OCI-LY1 (cell line): ENCODE measurements around the gene ZZZ3.

Experiments used
- H2AFZ ChIP-seq: fragments of 200-600 bp; sonication (generic), shearing (Covaris generic); 2 replicates; pipeline ENCODE4 v1.6.0; 2014; ENCODE audit warnings: antibody characterized with exemption, mild to moderate bottlenecking, low read length
- H3F3A ChIP-seq: fragments of 200-600 bp; sonication (generic), shearing (Covaris generic); 2 replicates; pipeline ENCODE4 v1.6.0; 2014; ENCODE audit warnings: mild to moderate bottlenecking, antibody characterized with exemption, low read length, moderate library complexity; ENCODE audit not compliant: insufficient read depth
- H3K27ac ChIP-seq: fragments of 200-600 bp; sonication (generic); 2 replicates; pipeline ENCODE4 v1.5.1; 2014; ENCODE audit warnings: low read length, mixed run types, mild to moderate bottlenecking, low read depth; ENCODE audit not compliant: poor library complexity, severe bottlenecking
- H3K27me3 ChIP-seq: fragments of 200-600 bp; sonication (generic); 2 replicates; pipeline ENCODE4 v1.6.0; 2014; ENCODE audit warnings: antibody characterized with exemption, mild to moderate bottlenecking, low read length, moderate library complexity; ENCODE audit not compliant: insufficient read depth
- H3K36me3 ChIP-seq: fragments of 200-600 bp; sonication (generic); 2 replicates; pipeline ENCODE4 v1.6.1; 2014; ENCODE audit warnings: mild to moderate bottlenecking, antibody characterized with exemption, low read length, moderate library complexity, mixed read lengths; ENCODE audit not compliant: insufficient read depth
- H3K4me1 ChIP-seq: fragments of 200-600 bp; sonication (generic); 2 replicates; pipeline ENCODE4 v1.5.1; 2014; ENCODE audit warnings: mild to moderate bottlenecking, low read length, moderate library complexity; ENCODE audit not compliant: insufficient read depth, severe bottlenecking
- H3K4me2 ChIP-seq: fragments of 200-600 bp; sonication (generic), shearing (Covaris generic); 2 replicates; pipeline ENCODE4 v1.6.1; 2014; ENCODE audit warnings: low read length
- H3K4me3 ChIP-seq: fragments of 200-600 bp; sonication (generic); 2 replicates; pipeline ENCODE4 v1.5.1; 2014; ENCODE audit warnings: low read length, low read depth, mild to moderate bottlenecking, mixed read lengths; ENCODE audit not compliant: poor library complexity, severe bottlenecking
- H3K79me2 ChIP-seq: fragments of 200-600 bp; shearing (Covaris generic); 2 replicates; pipeline ENCODE4 v1.6.1; 2016; ENCODE audit warnings: mixed run types, low read length, mixed read lengths; ENCODE audit not compliant: insufficient read depth
- H3K9ac ChIP-seq: fragments of 200-600 bp; sonication (generic), shearing (Covaris generic); 2 replicates; pipeline ENCODE4 v1.6.1; 2014; ENCODE audit warnings: mild to moderate bottlenecking, low read length, mixed read lengths
- H3K9me2 ChIP-seq: fragments of 200-600 bp; sonication (generic), shearing (Covaris generic); 2 replicates; pipeline ENCODE4 v1.6.1; 2014; ENCODE audit warnings: low read depth, mild to moderate bottlenecking, low read length, mixed read lengths
- H3K9me3 ChIP-seq: fragments of 200-600 bp; shearing (Covaris generic); 2 replicates; pipeline ENCODE4 v1.6.1; 2014; ENCODE audit warnings: low read length, mixed read lengths
- H4K20me1 ChIP-seq: fragments of 200-600 bp; sonication (generic), shearing (Covaris generic); 2 replicates; pipeline ENCODE4 v1.6.0; 2016; ENCODE audit warnings: mild to moderate bottlenecking, low read length; ENCODE audit not compliant: insufficient read depth
- EZH2 ChIP-seq: fragments of 200-600 bp; sonication (generic), shearing (Covaris generic); IDR thresholded peaks from 2 replicates; pipeline ENCODE4 v1.8.0; 2017; ENCODE audit warnings: borderline replicate concordance, mixed run types, mild to moderate bottlenecking, antibody characterized with exemption, low read length, moderate library complexity, mixed read lengths
- TF ChIP-seq, protein P1 (sequence below): fragments of 200-600 bp; sonication (generic), shearing (Covaris generic); IDR thresholded peaks from 2 replicates; pipeline ENCODE4 v1.5.1; 2017; ENCODE audit warnings: mild to moderate bottlenecking, antibody characterized with exemption, low read length, moderate library complexity, mixed read lengths

The ZZZ3 gene

DNA sequence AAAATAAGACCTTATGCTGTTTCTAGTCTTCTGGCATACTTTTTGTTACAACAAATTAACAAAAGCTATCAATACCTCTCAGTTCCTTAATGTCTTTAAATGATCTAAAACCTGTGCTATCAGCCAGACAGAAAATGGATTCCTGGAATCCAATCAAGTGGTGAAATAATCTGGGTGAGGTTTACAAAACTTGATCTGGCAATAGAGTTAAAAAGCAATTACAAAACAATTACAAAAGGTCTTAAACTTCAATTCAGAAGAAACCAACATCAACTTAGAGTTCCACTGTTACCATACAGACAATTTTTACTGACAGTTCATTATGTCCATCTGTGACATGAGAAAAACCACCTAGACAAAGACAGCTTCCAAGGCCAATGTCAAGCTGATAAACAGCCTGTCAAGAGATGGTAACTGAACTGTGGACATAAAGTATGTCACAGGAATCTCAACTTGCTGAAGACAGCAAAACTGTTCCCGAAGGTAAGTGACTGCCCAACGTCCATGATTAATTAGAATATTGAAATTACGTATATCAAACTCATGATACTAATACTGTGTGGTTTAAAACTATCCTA, 17.4 kb downstream of the ZZZ3 start:
- Histone ChIP-seq H3K9me2 (no peaks in the 10 kb centered on the region), H3K9me3 (no peaks in the 10 kb centered on the region), H4K20me1 (no peaks in the 10 kb centered on the region), H3K79me2 (peaks cover 99% of the 10 kb centered on the region), H3K27me3 (no peaks in the 10 kb centered on the region), H3K4me2 (no peak overlapping the region), H3K4me1 (peaks cover 5% of the 10 kb centered on the region), H3K9ac (no peak overlapping the region), H2AFZ (no peak overlapping the region), H3K27ac (no peak overlapping the region), H3K4me3 (no peak overlapping the region), H3F3A (no peaks in the 10 kb centered on the region), H3K36me3 (no peaks in the 10 kb centered on the region)
- TF ChIP-seq, protein P1, sequence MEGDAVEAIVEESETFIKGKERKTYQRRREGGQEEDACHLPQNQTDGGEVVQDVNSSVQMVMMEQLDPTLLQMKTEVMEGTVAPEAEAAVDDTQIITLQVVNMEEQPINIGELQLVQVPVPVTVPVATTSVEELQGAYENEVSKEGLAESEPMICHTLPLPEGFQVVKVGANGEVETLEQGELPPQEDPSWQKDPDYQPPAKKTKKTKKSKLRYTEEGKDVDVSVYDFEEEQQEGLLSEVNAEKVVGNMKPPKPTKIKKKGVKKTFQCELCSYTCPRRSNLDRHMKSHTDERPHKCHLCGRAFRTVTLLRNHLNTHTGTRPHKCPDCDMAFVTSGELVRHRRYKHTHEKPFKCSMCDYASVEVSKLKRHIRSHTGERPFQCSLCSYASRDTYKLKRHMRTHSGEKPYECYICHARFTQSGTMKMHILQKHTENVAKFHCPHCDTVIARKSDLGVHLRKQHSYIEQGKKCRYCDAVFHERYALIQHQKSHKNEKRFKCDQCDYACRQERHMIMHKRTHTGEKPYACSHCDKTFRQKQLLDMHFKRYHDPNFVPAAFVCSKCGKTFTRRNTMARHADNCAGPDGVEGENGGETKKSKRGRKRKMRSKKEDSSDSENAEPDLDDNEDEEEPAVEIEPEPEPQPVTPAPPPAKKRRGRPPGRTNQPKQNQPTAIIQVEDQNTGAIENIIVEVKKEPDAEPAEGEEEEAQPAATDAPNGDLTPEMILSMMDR = no peak
- TF ChIP-seq EZH2 = no peak

DNA sequence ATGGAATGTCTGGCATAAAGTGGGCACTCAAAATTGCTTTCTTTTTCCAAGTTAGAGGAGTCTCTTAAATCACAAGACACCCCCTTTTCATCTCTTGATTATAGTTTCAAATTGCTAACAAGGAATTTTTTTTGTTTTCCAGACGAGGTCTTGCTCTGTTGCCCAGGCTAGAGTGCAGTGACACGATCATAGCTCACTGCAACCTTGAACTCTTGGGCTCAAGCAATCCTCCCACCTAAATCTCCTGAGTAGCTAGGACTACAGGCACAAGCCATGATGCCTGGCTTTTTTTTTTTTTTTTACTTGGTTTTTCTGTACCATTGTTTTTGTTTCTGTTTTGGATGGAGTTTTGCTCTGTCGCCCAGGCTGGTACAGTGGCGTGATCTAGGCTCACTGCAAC, 20.8 kb downstream of the ZZZ3 start:
- Histone ChIP-seq H3K4me3 (no peak overlapping the region), H2AFZ (no peak overlapping the region), H3K27me3 (no peaks in the 10 kb centered on the region), H3K4me2 (no peak overlapping the region), H4K20me1 (no peaks in the 10 kb centered on the region), H3K4me1 (no peaks in the 10 kb centered on the region), H3F3A (no peaks in the 10 kb centered on the region), H3K9me3 (no peaks in the 10 kb centered on the region), H3K36me3 (no peaks in the 10 kb centered on the region), H3K9ac (no peak overlapping the region), H3K9me2 (no peaks in the 10 kb centered on the region), H3K27ac (no peak overlapping the region), H3K79me2 (peaks cover 95% of the 10 kb centered on the region)
- TF ChIP-seq EZH2 = no peak
- TF ChIP-seq, protein P1 = no peak

DNA sequence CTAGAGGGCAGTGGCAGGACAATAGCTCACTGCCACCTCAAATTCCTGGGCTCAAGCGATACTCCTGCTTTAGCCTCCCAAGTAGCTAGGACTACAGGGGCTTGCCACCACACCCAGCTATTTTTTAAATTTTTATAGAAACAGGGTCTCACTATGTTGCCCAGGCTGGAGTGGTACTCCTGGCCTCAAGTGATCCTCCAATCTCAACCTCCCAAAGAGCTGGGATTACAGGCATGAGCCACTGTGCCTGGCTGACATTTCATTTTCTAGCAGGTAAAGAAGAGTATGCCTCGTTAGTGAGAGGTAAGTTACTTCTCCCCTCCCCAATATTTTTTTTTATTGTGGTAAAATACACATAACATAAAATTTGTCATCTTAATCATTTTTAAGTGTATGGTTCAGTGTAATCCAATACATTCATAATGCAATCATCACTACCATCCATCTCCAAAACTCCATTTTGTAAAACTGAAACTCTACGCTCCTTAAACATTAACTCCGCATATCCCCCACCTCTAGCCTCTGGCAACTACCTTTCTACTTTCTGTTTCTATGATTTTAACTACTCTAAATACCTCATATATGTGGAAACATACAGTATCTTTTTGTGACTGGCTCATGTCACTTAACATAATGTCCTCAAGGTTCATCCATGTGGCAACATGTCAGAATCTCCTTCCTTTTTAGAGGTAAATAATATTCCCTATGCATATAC, 22.4 kb downstream of the ZZZ3 start:
- Histone ChIP-seq H3K4me3 (no peak overlapping the region), H3K4me1 (no peaks in the 10 kb centered on the region), H3K36me3 (no peaks in the 10 kb centered on the region), H3K79me2 (peaks cover 94% of the 10 kb centered on the region), H3K9ac (no peak overlapping the region), H2AFZ (no peak overlapping the region), H3K27ac (no peak overlapping the region), H3K9me3 (no peaks in the 10 kb centered on the region), H3K9me2 (no peaks in the 10 kb centered on the region), H4K20me1 (no peaks in the 10 kb centered on the region), H3K4me2 (no peak overlapping the region), H3K27me3 (no peaks in the 10 kb centered on the region), H3F3A (no peaks in the 10 kb centered on the region)
- TF ChIP-seq, protein P1 = no peak
- TF ChIP-seq EZH2 = no peak
